Activated T-cell treated with anti-CD3 and anti-CD28 coated beads, Interleukin-2, amount 50 U/mL, for 4 hours (primary cell): ENCODE measurements around the gene PRKCE. TPM values are rescaled to one million over a fixed set of nuclear protein-coding genes. Genes with fewer than 3 reads are reported as not detected.

Source experiments
- ATAC-seq, 2 donors: fragments of 200-7000 bp; cut with Tn5 transposase; one replicate each; pipeline ENCODE4 v1.10.0; 2021
- DNase-seq: peaks from one replicate; pipeline ENCODE4 v3.0.0-alpha.2; 2020
- H3K27me3 Mint-ChIP-seq: one replicate; pipeline ENCODE4 v1.8.0; 2021; ENCODE audit warnings: low read depth, mixed read lengths
- H3K36me3 Mint-ChIP-seq: one replicate; pipeline ENCODE4 v1.8.0; 2022; ENCODE audit warnings: mixed read lengths; ENCODE audit not compliant: insufficient read depth
- H3K4me1 Mint-ChIP-seq: one replicate; pipeline ENCODE4 v1.8.0; 2021; ENCODE audit warnings: low read depth, mixed read lengths
- H3K4me3 Mint-ChIP-seq: one replicate; pipeline ENCODE4 v1.8.0; 2021; ENCODE audit warnings: mild to moderate bottlenecking, moderate library complexity, mixed read lengths
- H3K9me3 Mint-ChIP-seq: one replicate; pipeline ENCODE4 v1.8.0; 2021; ENCODE audit warnings: mixed read lengths
- total RNA-seq, 3 donors: library from RNA; stranded (reverse); gene quantifications; one replicate each; pipeline ENCODE4 v1.2.1, GENCODE V29; 2021

The PRKCE gene
- total RNA-seq, 3 donors from 2014 or later, result 9.1 to 9.5 (median 9.2) TPM

GRCh38 chr2:45725731-45726130, 74.3 kb downstream of the PRKCE start:
- no peak overlapping the region for H3K4me3 Mint-ChIP-seq
- no peak for DNase-seq
- no peaks in the 10 kb centered on the region for H3K27me3 Mint-ChIP-seq

GRCh38 chr2:45726188-45726587, 74.7 kb downstream of the PRKCE start:
- H3K9me3 Mint-ChIP-seq, result no peaks in the 10 kb centered on the region
- no peak overlapping the region for H3K4me3 Mint-ChIP-seq
- H3K4me1 Mint-ChIP-seq, result peaks cover 13% of the 10 kb centered on the region
- no peaks in the 10 kb centered on the region for H3K27me3 Mint-ChIP-seq
- DNase-seq, result no peak
- ATAC-seq, result no peak
- no peaks in the 10 kb centered on the region for H3K36me3 Mint-ChIP-seq

More at GRCh38 chr2:45725731-45726130, 74.3 kb downstream of the PRKCE start:
- peaks cover 10% of the 10 kb centered on the region for H3K4me1 Mint-ChIP-seq
- no peak for ATAC-seq
- no peaks in the 10 kb centered on the region for H3K9me3 Mint-ChIP-seq
- no peaks in the 10 kb centered on the region for H3K36me3 Mint-ChIP-seq

- H3K4me3 Mint-ChIP-seq, result no peak overlapping the region
- no peaks in the 10 kb centered on the region for H3K36me3 Mint-ChIP-seq
- ATAC-seq (no peak), DNase-seq (no peak)
- peaks cover 14% of the 10 kb centered on the region for H3K4me1 Mint-ChIP-seq
- no peaks in the 10 kb centered on the region for H3K9me3 Mint-ChIP-seq
- H3K27me3 Mint-ChIP-seq, result no peaks in the 10 kb centered on the region
Measured at GRCh38 chr2:45728458-45728942, 77.0 kb downstream of the PRKCE start.

- Mint-ChIP-seq H3K4me3 (no peak overlapping the region), H3K36me3 (no peaks in the 10 kb centered on the region), H3K27me3 (no peaks in the 10 kb centered on the region), H3K9me3 (no peaks in the 10 kb centered on the region), H3K4me1 (peaks cover 6% of the 10 kb centered on the region)
- DNase-seq (no peak), ATAC-seq (no peak)
Measured at GRCh38 chr2:45729753-45730512, 78.5 kb downstream of the PRKCE start.

- Mint-ChIP-seq H3K27me3 (no peaks in the 10 kb centered on the region), H3K36me3 (no peaks in the 10 kb centered on the region), H3K4me1 (peaks cover 6% of the 10 kb centered on the region), H3K4me3 (no peak overlapping the region), H3K9me3 (no peaks in the 10 kb centered on the region)
- ATAC-seq (no peak), DNase-seq (no peak)
Measured at GRCh38 chr2:45731141-45731540, 79.7 kb downstream of the PRKCE start.

GRCh38 chr2:45732436-45732835, 81.0 kb downstream of the PRKCE start:
- Mint-ChIP-seq H3K9me3 (no peaks in the 10 kb centered on the region), H3K27me3 (no peaks in the 10 kb centered on the region), H3K36me3 (no peaks in the 10 kb centered on the region), H3K4me1 (peaks cover 6% of the 10 kb centered on the region), H3K4me3 (no peak overlapping the region)
- DNase-seq, result no peak
- ATAC-seq, result no peak

- peaks cover 6% of the 10 kb centered on the region for H3K4me1 Mint-ChIP-seq
- no peaks in the 10 kb centered on the region for H3K9me3 Mint-ChIP-seq
- H3K36me3 Mint-ChIP-seq, result peaks cover 2% of the 10 kb centered on the region
- ATAC-seq, result no peak
- no peak for DNase-seq
- no peaks in the 10 kb centered on the region for H3K27me3 Mint-ChIP-seq
- H3K4me3 Mint-ChIP-seq, result no peak overlapping the region
Measured at GRCh38 chr2:45732946-45733345, 81.5 kb downstream of the PRKCE start.

- H3K27me3 Mint-ChIP-seq, result no peaks in the 10 kb centered on the region
Measured at GRCh38 chr2:45734336-45734735, 82.9 kb downstream of the PRKCE start.

GRCh38 chr2:45734952-45735351, 83.5 kb downstream of the PRKCE start:
- DNase-seq (no peak), ATAC-seq (no peak)
- H3K9me3 Mint-ChIP-seq, result no peaks in the 10 kb centered on the region
- no peaks in the 10 kb centered on the region for H3K27me3 Mint-ChIP-seq
- no peak overlapping the region for H3K4me3 Mint-ChIP-seq
- peaks cover 2% of the 10 kb centered on the region for H3K36me3 Mint-ChIP-seq
- peaks cover 10% of the 10 kb centered on the region for H3K4me1 Mint-ChIP-seq

More at GRCh38 chr2:45734336-45734735, 82.9 kb downstream of the PRKCE start:
- no peaks in the 10 kb centered on the region for H3K9me3 Mint-ChIP-seq
- no peak for DNase-seq
- ATAC-seq, result no peak
- H3K4me3 Mint-ChIP-seq, result no peak overlapping the region
- H3K4me1 Mint-ChIP-seq, result peaks cover 5% of the 10 kb centered on the region
- peaks cover 2% of the 10 kb centered on the region for H3K36me3 Mint-ChIP-seq

- no peaks in the 10 kb centered on the region for H3K27me3 Mint-ChIP-seq
- ATAC-seq, result no peak
- peaks cover 4% of the 10 kb centered on the region for H3K36me3 Mint-ChIP-seq
- H3K9me3 Mint-ChIP-seq, result no peaks in the 10 kb centered on the region
- no peak for DNase-seq
- peaks cover 6% of the 10 kb centered on the region for H3K4me1 Mint-ChIP-seq
- no peak overlapping the region for H3K4me3 Mint-ChIP-seq
Measured at GRCh38 chr2:45736757-45737704, 85.6 kb downstream of the PRKCE start.

GRCh38 chr2:45739796-45740485, 88.5 kb downstream of the PRKCE start:
- Mint-ChIP-seq H3K4me1 (peaks cover 6% of the 10 kb centered on the region), H3K4me3 (no peak overlapping the region), H3K27me3 (no peaks in the 10 kb centered on the region), H3K9me3 (no peaks in the 10 kb centered on the region), H3K36me3 (peaks cover 4% of the 10 kb centered on the region)
- no peak for DNase-seq
- ATAC-seq, result no peak

GRCh38 chr2:45741161-45741850, 89.8 kb downstream of the PRKCE start:
- DNase-seq, result no peak
- no peak overlapping the region for H3K4me3 Mint-ChIP-seq
- peaks cover 6% of the 10 kb centered on the region for H3K4me1 Mint-ChIP-seq

GRCh38 chr2:45743531-45744396, 92.3 kb downstream of the PRKCE start:
- Mint-ChIP-seq H3K36me3 (peaks cover 13% of the 10 kb centered on the region), H3K4me1 (peaks cover 4% of the 10 kb centered on the region), H3K4me3 (no peak overlapping the region), H3K27me3 (no peaks in the 10 kb centered on the region), H3K9me3 (peaks cover 14% of the 10 kb centered on the region)
- DNase-seq (no peak), ATAC-seq (no peak)

More at GRCh38 chr2:45741161-45741850, 89.8 kb downstream of the PRKCE start:
- Mint-ChIP-seq H3K27me3 (no peaks in the 10 kb centered on the region), H3K36me3 (peaks cover 4% of the 10 kb centered on the region), H3K9me3 (no peaks in the 10 kb centered on the region)
- ATAC-seq, result no peak
